GM21515 (cell line): Measurements from ENCODE around the gene CAMK2A.

Source experiments
- ATAC-seq: cut with Tn5 transposase; IDR thresholded peaks from one replicate; pipeline ENCODE4 v1.9.1; 2021; ENCODE audit not compliant: unreplicated experiment

The CAMK2A gene

GRCh38 chr5:150316320-150316719 lies 26.7 kb upstream of the CAMK2A start:
- no peak for ATAC-seq

DNA sequence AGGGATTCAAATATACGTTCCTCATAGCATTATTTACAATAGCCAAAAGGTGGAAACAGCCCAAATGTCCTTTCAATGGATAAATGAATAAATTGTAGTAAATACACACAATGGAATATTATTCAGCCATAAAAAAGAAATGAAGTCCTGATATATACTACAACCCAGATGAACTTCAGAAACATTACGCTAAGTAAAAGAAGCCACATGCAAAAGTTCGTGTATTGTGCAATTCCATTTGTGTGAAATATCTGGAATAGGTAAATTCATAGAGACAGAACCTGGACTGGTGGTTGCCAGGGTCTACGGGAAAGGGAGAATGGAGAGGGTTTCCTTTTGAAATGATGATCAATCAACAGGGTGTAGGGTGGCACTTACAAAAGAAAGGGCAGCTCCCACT lies 25.7 kb upstream of the CAMK2A start:
- ATAC-seq, result no peak

GRCh38 chr5:150313921-150314716 lies 24.5 kb upstream of the CAMK2A start:
- ATAC-seq, result no peak

- ATAC-seq, result no peak
These were observed 23.9 kb upstream of the CAMK2A start for GRCh38 chr5:150313501-150313900.

- ATAC-seq, result no peak
These were observed 22.9 kb upstream of the CAMK2A start for GRCh38 chr5:150312518-150312917.

DNA sequence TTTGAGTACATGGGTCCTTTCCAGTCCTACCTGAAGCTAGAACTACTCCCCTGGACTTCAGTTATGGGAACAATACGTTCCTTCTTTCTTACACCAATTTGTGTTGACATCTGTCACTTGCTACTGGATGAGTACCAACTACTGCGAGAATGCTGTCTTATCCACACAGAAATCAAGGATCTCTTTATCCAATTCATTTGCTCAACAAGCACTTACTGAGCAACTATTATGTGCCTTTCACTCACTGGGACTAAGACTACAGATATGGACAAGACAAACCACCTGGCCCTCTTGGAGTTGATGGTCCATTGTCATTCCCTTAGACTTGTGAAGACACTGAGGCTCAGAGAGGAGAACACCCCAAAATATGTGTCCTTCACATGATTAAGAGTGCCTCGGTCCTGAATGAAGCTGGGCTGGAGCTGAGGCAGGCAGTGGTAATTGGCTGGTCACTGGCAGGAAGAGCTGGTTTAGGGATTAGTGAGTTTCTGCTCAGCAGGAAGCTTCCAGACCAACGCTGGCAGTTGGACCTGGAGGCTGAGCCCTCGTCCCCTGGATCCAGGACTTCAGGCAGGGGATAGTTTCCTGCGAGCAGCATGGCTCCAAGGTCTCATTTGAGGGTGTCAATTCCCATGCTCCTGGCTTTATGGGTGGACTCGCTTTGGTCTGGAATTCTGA lies 21.6 kb upstream of the CAMK2A start:
- no peak for ATAC-seq

DNA sequence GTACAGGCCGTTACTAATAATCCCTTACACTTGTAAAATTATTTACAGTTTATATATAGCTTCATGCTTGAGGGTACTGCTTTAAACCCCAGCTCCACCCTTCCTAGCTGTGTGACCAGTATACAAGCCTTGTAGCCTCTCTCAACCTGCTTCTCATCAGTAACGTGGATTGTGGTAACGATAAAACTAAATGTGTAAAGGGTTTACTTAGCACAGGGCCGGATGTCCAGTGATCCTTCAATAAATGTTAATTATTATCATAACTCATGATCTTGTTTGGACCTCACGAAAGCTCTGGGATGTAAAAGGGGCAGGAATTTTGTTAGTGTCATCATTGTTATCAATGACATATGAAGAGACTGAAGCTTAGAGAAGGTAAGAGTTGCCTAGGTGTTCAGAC lies 20.7 kb upstream of the CAMK2A start:
- no peak for ATAC-seq

DNA sequence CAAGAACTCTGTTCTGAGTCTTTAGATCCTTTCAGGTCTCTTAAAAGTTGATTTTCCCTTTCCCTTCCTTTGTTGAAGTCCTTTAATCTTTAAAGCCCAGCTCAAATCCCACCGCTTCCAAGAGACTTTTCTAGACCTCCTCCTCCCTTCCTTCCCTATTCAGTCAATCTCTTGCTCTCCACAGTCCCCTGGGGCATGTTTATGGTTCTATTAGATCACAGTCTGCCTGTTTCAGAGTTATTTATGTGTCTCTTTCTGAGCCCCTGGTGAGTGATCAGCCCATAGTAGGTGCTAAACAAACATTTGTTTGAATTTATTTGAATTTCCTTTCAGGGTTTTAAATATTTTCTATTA lies 20.3 kb upstream of the CAMK2A start:
- no peak for ATAC-seq

GRCh38 chr5:150309101-150309885 lies 19.7 kb upstream of the CAMK2A start:
- ATAC-seq, result no peak

DNA sequence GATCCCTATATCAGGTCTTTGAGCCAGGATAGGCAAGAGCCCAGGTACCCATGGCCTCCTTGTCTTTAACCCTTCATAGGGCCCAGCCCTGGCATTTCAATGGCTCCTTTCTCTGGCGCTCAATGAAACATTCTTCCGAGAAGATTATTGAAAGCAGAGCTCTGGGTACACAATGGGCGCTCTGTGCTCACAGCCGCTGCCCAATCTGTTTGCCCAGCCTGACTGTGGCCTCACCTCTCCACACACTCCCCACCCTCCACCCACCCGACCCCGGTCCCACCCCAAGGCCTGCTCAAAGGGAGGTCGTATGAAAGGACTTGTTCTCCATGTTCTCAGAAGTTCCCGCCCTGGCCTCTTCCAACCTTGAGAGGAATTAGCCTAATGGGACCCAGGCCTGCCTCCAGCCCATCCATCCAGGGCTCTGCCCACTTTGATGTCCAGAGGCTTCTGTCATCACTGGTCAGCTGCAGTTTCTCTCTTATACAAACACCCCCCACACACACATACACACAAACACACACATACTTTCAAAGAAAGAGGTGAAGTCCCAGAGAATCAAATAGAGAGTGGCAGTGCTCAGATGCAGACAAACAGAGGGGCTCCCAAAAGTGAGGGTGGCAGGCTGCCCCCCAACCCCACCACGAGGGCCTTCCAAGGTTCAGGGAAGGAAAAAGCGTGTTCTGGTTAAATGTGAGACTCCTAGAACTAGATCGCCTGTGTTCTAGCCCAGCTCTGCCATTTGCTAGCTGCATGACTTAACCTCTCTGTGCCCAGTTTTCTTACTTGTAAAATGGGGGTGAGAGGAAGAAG lies 18.2 kb upstream of the CAMK2A start:
- ATAC-seq, result no peak

DNA sequence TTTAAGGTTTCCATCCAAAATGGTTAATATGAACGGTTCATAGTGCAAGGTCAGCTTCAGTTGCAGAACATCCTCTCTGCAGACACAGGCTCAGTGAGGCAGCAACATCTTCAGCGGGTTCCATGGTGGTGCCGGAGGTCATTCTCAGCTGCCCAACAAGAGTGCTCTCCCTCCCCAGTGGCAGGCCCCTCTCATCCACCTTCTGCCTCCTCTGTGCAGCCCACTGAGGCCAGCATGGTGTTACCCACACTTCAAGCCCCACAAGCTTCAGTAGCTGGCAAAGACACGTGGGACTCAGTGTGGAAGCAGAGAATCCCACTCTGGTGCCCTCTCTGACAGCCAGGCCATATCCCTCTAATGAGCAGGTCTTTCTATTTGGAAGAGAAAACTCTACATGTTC lies 17.2 kb upstream of the CAMK2A start:
- no peak for ATAC-seq

- no peak for ATAC-seq
These were observed 16.0 kb upstream of the CAMK2A start for GRCh38 chr5:150305557-150305956.

GRCh38 chr5:150305095-150305494 lies 15.5 kb upstream of the CAMK2A start:
- no peak for ATAC-seq

DNA sequence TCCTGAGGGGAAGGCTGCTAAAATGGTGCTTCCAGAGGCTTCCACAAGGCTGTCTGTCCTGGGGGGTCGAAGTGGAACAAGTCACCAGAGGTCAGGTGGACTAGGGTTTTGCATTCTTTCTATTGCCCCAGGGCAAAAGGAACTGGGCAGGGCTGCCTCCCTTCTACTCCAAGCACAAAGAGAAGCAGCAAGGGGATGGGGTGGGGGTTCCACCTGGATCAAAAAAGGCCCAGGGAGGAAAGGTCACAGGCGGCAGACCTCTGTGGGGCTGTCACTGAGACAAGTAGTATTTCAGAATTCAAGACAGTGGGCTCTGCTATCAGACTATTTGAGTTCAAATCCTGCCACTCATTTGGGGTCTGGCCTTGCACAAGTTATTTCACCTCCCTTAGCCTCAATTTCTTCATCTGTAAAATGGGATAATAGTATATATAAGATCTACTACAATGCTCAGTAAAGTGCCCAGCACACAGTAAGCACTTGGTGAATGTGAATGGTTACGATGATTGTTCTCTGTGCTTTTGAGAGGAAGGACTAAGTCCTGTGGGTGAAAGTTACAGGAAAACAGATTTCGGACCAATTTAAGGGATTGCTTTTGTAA lies 15.0 kb upstream of the CAMK2A start:
- no peak for ATAC-seq

- ATAC-seq, result no peak
These were observed 14.2 kb upstream of the CAMK2A start for GRCh38 chr5:150303660-150304386.

DNA sequence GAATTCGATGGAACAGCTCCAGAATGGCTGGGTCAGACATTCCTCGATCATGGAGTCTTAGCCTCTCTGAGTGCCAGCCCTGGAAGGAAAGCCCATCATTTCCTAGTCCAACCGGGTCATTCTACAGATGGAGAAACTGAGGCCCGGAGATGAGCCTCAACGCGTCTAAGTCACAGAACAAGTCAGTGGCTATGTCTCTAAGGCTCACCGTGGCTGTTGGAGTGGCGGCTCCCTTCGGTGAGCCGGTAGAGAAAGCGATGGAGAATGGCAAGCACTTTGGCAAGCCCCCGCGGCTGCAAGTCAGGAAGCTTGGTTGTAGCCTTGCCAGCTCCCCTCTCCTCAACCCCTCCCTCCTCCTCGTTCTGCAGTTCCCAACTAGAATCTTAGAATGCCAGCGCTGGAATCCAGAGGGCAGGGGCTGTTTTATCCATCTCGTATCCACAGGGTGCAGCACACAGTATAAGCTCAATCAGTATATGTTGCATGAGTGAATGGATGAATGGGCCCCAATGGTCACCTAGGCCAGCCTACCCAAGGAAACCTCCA lies 13.6 kb upstream of the CAMK2A start:
- no peak for ATAC-seq

- no peak for ATAC-seq
These were observed 12.9 kb upstream of the CAMK2A start, which contains the start of gene ARSI for GRCh38 chr5:150302301-150303069. Gene ARSI, minus strand, starts transcription at chr5:150302905. Its CDS starts 532 bp downstream, at chr5:150302373.

DNA sequence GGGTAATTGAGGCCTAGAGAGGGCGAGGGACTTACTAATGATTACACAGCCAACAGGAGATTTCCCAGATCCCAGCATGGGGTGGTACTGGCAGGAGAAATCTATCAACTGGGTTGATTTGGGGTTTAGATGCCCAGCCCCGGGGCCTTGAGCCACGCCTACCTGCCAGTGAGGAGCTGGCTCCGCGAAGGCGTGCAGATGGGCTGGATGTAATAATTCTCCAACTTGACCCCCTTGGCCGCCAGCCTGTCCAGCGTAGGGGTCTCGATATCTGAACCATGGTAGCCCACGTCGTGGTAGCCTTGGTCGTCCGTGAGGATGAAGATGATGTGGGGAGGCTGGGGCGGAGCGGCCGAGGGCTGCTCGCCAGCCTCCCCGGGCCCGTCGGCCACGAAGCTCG lies 12.3 kb upstream of the CAMK2A start:
- ATAC-seq, result no peak

- ATAC-seq, result no peak
These were observed 11.6 kb upstream of the CAMK2A start for GRCh38 chr5:150301170-150301505.
